HL-60 (cell line): Measurements from ENCODE around the gene PDXK.
"Not testable (repeated sequence)": the region's sequence is repeated elsewhere in the genome, so short reads cannot be mapped to it uniquely, and the experiment has no call there.

Experiments
- DNase-seq, 2 experiments: peaks; one replicate each; pipeline ENCODE4 v3.0.0-alpha.2; 2010 to 2020; ENCODE audit warnings: low read depth in 1 of 2, low spot score in 1 of 2
- H3K27ac ChIP-seq: fragments of 250-450 bp; sonication (Bioruptor Pico); replicated peaks from 2 replicates; pipeline ENCODE4 v1.5.1; 2020; ENCODE audit warnings: mild to moderate bottlenecking, moderate library complexity
- H3K27me3 ChIP-seq: fragments of 250-450 bp; sonication (Bioruptor Pico); 2 replicates; pipeline ENCODE4 v1.5.1; 2021; ENCODE audit warnings: mild to moderate bottlenecking, moderate library complexity; ENCODE audit not compliant: insufficient read depth, poor library complexity, severe bottlenecking
- H3K4me3 ChIP-seq: replicated peaks from 2 replicates; pipeline ENCODE4 v1.5.1; 2011; ENCODE audit warnings: mild to moderate bottlenecking, control low read depth, low read length; ENCODE audit not compliant: insufficient read depth
- GABPA ChIP-seq: IDR thresholded peaks from 2 replicates; pipeline ENCODE4 v1.6.1; 2012; ENCODE audit warnings: low read depth
- POLR2AphosphoS5 ChIP-seq: IDR thresholded peaks from 2 replicates; pipeline ENCODE4 v1.6.1; 2012; ENCODE audit warnings: low read depth
- SPI1 ChIP-seq: IDR thresholded peaks from 2 replicates; pipeline ENCODE4 v1.6.1; 2012; ENCODE audit warnings: low read depth, mild to moderate bottlenecking, borderline replicate concordance
- TF ChIP-seq, protein P1 (sequence below): IDR thresholded peaks from one replicate; pipeline ENCODE4 v1.5.1; 2011; ENCODE audit warnings: low read length, control low read depth, inconsistent platforms; ENCODE audit not compliant: insufficient read depth
- TF ChIP-seq, protein P2 (sequence below): IDR thresholded peaks from 2 replicates; pipeline ENCODE4 v1.6.1; 2012; ENCODE audit warnings: low read depth; ENCODE audit not compliant: insufficient replicate concordance

The PDXK gene

DNA sequence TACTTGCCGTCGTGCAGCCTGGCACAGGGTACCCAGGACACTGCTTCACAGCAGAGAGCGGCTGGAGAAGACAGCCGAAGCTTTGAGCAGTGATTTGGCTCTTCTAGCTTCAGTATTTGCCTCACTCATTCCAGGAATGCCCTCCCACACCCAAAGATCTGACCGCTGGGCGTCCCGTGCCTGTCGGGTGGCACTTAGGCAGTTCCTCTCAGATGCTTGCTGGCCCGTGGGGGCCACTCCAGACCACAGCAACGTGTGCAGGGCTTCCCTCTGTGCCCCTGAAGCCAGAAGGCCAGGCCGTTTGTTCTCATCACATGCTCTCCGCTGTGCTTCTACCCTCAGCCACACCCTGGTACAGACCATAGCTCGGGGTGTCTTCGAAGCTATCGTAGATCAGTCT, 42.5 kb upstream of the PDXK start:
- H3K27me3 ChIP-seq: no peaks in the 10 kb centered on the region
- TF ChIP-seq POLR2AphosphoS5: no peak
- no peak for TF ChIP-seq GABPA
- TF ChIP-seq, protein P1, sequence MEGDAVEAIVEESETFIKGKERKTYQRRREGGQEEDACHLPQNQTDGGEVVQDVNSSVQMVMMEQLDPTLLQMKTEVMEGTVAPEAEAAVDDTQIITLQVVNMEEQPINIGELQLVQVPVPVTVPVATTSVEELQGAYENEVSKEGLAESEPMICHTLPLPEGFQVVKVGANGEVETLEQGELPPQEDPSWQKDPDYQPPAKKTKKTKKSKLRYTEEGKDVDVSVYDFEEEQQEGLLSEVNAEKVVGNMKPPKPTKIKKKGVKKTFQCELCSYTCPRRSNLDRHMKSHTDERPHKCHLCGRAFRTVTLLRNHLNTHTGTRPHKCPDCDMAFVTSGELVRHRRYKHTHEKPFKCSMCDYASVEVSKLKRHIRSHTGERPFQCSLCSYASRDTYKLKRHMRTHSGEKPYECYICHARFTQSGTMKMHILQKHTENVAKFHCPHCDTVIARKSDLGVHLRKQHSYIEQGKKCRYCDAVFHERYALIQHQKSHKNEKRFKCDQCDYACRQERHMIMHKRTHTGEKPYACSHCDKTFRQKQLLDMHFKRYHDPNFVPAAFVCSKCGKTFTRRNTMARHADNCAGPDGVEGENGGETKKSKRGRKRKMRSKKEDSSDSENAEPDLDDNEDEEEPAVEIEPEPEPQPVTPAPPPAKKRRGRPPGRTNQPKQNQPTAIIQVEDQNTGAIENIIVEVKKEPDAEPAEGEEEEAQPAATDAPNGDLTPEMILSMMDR: no peak
- TF ChIP-seq, protein P2, sequence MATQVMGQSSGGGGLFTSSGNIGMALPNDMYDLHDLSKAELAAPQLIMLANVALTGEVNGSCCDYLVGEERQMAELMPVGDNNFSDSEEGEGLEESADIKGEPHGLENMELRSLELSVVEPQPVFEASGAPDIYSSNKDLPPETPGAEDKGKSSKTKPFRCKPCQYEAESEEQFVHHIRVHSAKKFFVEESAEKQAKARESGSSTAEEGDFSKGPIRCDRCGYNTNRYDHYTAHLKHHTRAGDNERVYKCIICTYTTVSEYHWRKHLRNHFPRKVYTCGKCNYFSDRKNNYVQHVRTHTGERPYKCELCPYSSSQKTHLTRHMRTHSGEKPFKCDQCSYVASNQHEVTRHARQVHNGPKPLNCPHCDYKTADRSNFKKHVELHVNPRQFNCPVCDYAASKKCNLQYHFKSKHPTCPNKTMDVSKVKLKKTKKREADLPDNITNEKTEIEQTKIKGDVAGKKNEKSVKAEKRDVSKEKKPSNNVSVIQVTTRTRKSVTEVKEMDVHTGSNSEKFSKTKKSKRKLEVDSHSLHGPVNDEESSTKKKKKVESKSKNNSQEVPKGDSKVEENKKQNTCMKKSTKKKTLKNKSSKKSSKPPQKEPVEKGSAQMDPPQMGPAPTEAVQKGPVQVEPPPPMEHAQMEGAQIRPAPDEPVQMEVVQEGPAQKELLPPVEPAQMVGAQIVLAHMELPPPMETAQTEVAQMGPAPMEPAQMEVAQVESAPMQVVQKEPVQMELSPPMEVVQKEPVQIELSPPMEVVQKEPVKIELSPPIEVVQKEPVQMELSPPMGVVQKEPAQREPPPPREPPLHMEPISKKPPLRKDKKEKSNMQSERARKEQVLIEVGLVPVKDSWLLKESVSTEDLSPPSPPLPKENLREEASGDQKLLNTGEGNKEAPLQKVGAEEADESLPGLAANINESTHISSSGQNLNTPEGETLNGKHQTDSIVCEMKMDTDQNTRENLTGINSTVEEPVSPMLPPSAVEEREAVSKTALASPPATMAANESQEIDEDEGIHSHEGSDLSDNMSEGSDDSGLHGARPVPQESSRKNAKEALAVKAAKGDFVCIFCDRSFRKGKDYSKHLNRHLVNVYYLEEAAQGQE: no peak
- TF ChIP-seq SPI1: no peak

DNA sequence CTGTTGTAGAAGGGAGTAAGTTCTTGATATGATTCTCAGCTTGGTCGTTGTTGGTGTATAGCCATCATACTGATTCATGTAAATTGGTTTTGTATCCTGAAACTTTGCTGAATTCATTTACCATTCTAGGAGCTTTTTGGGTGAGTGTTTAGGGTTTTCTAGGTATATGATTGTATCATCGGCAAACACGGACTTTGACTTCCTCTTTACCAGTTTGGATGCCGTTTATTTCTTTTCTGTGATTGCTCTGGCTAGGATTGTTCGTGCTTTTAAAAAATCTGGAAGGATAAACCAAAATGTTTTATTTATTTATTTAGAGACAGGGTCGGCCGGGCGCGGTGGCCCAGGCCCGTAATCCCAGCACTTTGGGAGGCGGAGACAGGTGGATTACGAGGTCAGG, 39.0 kb upstream of the PDXK start:
- DNase-seq: no peak
- no peak overlapping the region for H3K4me3 ChIP-seq
- H3K27ac ChIP-seq: no peak overlapping the region
- H3K27me3 ChIP-seq: no peaks in the 10 kb centered on the region
- no peak for TF ChIP-seq SPI1
- no peak for TF ChIP-seq POLR2AphosphoS5
- no peak for TF ChIP-seq GABPA
- TF ChIP-seq, protein P1: no peak
- TF ChIP-seq, protein P2: no peak

More for the DNA sequence above, 42.5 kb upstream of the PDXK start:
- Histone ChIP-seq H3K4me3 (no peak overlapping the region), H3K27ac (no peak overlapping the region)
- no peak for DNase-seq

GRCh38 chr21:43680421-43680820, 38.5 kb upstream of the PDXK start:
- H3K4me3 ChIP-seq, H3K27ac ChIP-seq, H3K27me3 ChIP-seq, DNase-seq: not testable (repeated sequence)

DNA sequence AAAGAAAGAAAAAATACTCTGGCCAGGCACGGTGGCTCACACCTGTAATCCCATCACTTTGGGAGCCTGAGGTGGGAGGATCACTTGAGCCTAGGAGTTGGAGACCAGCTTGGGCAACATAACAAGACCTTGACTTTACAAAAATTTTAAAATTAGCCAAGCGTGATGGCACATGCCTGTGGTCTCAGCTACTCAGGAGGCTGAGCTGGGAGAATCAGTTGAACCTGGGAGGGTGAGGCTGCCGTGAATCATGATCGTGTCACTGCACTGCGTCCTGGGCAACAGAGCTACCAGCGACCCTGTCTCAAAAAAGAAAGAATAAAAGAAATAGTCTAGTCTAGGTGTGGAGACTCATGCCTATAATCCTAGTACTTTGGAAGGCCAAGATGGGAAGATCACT, 37.3 kb upstream of the PDXK start:
- TF ChIP-seq, protein P1: no peak
- TF ChIP-seq SPI1 (no peak), GABPA (no peak), POLR2AphosphoS5 (no peak)
- TF ChIP-seq, protein P2: no peak
- no peak for DNase-seq
- Histone ChIP-seq H3K27me3 (no peaks in the 10 kb centered on the region), H3K4me3 (no peak overlapping the region), H3K27ac (no peak overlapping the region)
